Gastrocnemius medialis (tissue), 4 donors: ENCODE results near the gene IFIT3.

Experiments
- POLR2A ChIP-seq, 2 donors: fragments of 450-650 bp; IDR thresholded peaks; one replicate each; pipeline ENCODE4 v1.6.1; 2017; ENCODE audit warnings: antibody characterized with exemption in 2 of 2, mild to moderate bottlenecking in 2 of 2, moderate library complexity in 2 of 2
- TF ChIP-seq, protein P1 (sequence below), 5 experiments: fragments of 450-650 bp in 3 of 5; fragments of 200-600 bp in 2 of 5; sonication (generic) in 2 of 5; IDR thresholded peaks in 4 of 5; conservative IDR thresholded peaks in 1 of 5; 1 replicate in 4 of 5; 2 replicates in 1 of 5; pipeline ENCODE4 v1.5.1; 2016 to 2019; ENCODE audit warnings: antibody characterized with exemption in 5 of 5, mild to moderate bottlenecking in 3 of 5, moderate library complexity in 3 of 5

DNA sequence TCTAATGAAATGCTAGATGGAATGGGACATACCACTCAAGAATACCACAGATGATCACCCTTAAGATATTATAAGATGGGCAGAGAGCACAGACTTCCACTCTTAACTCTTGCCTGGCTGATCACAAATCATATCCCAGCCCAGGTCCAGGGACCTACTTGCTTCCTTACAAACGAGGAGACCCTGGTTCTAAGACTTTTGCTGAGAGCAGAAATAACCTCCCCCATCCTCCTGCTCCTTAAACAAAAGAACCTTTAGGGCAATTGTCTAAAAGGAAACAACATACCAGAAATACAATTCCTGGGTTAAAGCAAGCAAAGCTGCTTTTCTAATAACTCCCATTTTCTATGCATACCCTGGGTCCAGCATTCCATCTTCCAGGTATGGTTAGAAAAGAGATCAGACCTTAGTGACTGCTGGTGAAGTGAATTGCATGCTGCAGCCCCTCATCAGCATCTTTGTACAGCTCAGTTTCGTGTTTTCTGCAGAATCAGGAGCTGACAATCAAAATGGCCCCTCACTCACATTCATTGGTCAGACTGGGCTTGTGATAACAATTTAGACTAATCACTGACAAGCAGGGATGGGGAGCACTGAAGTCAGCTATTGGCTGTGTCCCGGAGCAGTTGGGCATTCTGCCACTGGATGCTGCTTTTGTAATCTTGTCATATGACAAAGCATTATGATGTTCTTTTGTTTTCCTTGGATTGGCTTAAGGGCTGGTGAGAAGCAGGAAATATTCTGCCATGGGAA lies 14.6 kb downstream of the IFIT3 start:
- no peak for TF ChIP-seq POLR2A (IDR thresholded peaks at IDR 0.05)
- TF ChIP-seq, protein P1, sequence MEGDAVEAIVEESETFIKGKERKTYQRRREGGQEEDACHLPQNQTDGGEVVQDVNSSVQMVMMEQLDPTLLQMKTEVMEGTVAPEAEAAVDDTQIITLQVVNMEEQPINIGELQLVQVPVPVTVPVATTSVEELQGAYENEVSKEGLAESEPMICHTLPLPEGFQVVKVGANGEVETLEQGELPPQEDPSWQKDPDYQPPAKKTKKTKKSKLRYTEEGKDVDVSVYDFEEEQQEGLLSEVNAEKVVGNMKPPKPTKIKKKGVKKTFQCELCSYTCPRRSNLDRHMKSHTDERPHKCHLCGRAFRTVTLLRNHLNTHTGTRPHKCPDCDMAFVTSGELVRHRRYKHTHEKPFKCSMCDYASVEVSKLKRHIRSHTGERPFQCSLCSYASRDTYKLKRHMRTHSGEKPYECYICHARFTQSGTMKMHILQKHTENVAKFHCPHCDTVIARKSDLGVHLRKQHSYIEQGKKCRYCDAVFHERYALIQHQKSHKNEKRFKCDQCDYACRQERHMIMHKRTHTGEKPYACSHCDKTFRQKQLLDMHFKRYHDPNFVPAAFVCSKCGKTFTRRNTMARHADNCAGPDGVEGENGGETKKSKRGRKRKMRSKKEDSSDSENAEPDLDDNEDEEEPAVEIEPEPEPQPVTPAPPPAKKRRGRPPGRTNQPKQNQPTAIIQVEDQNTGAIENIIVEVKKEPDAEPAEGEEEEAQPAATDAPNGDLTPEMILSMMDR (IDR thresholded peaks at IDR 0.05 in 4 of 5, conservative IDR thresholded peaks at IDR 0.05 in 1 of 5): no peak
